ENCODE data around the gene CSRNP2.

The CSRNP2 gene

GRCh38 chr12:51076236-51076930 lies 7.0 kb downstream of the CSRNP2 start:
- H3K36me3 ChIP-seq (ENCODE audit: control insufficient read depth, insufficient read depth, low read length) = no peaks in the 10 kb centered on the region

GRCh38 chr12:51075390-51075789 lies 8.0 kb downstream of the CSRNP2 start:
- no peak for TF ChIP-seq CTCF (IDR thresholded peaks at IDR 0.05; ENCODE audit: insufficient read depth, low read length, poor library complexity, severe bottlenecking)
- H3K4me3 ChIP-seq (replicated peaks; ENCODE audit: low read depth, low read length) = no peak overlapping the region
- no peaks in the 10 kb centered on the region; the same call in 1 of the 2 replicates for H3K36me3 ChIP-seq (ENCODE audit: control insufficient read depth, insufficient read depth, low read length)
- H3K27me3 ChIP-seq (replicated peaks; ENCODE audit: control insufficient read depth, insufficient read depth, low read length) = no peaks in the 10 kb centered on the region
- no peak for DNase-seq (ENCODE audit: extremely low read depth, insufficient read length)

More at GRCh38 chr12:51076236-51076930, 7.0 kb downstream of the CSRNP2 start:
- Histone ChIP-seq H3K4me3 (replicated peaks; ENCODE audit: low read depth, low read length) (no peak overlapping the region), H3K27me3 (replicated peaks; ENCODE audit: control insufficient read depth, insufficient read depth, low read length) (no peaks in the 10 kb centered on the region)
- no peak for DNase-seq (ENCODE audit: extremely low read depth, insufficient read length)
- no peak for TF ChIP-seq CTCF (IDR thresholded peaks at IDR 0.05; ENCODE audit: insufficient read depth, low read length, poor library complexity, severe bottlenecking)

DNA sequence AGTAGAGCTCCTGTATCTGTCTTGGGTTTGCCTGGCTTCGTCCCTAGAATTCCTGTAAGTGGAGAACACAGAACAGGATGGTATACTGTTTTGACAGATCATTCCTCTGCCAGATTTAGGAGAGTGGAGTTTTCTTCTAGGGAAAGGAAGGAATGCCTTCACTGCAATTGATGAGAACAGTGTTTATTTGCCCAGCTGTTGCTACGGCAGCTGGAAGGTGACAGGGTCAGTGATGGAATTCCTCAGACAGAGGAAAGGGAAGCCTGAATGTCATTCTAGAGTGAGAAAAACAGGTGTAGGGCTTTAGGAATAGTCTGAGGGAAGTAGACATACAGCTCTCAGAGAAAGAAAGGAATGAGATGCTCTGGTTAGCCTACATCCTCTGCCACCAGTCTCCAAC lies 11.7 kb downstream of the CSRNP2 start:
- peaks cover 4% of the 10 kb centered on the region for H3K36me3 ChIP-seq (ENCODE audit: control insufficient read depth, insufficient read depth, low read length)
- TF ChIP-seq CTCF (IDR thresholded peaks at IDR 0.05; ENCODE audit: insufficient read depth, low read length, poor library complexity, severe bottlenecking) = no peak
- no peak overlapping the region for H3K4me3 ChIP-seq (replicated peaks; ENCODE audit: low read depth, low read length)
- no peak for DNase-seq (ENCODE audit: extremely low read depth, insufficient read length)
- no peaks in the 10 kb centered on the region for H3K27me3 ChIP-seq (replicated peaks; ENCODE audit: control insufficient read depth, insufficient read depth, low read length)

DNA sequence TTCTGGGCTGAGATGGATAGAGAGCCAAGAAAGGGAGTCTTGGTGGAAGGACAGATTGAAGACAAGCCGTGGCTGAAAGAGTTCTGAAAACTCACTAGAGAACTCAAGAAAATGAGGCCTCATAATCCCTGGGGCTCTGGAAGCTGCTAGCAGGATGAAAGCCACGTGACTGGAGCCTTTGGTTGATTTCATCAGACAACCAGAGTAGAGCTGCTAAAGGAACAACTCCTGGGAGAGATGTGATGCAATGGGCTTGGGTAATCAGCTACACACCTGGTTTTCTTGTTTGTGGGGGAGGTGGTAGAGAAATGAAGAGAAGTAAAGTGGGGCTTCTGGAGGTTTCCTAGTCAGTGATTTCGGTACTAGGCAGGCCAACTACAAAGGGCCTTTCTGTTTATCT lies 13.4 kb downstream of the CSRNP2 start:
- peaks cover 5% of the 10 kb centered on the region for H3K36me3 ChIP-seq (ENCODE audit: control insufficient read depth, insufficient read depth, low read length)

DNA sequence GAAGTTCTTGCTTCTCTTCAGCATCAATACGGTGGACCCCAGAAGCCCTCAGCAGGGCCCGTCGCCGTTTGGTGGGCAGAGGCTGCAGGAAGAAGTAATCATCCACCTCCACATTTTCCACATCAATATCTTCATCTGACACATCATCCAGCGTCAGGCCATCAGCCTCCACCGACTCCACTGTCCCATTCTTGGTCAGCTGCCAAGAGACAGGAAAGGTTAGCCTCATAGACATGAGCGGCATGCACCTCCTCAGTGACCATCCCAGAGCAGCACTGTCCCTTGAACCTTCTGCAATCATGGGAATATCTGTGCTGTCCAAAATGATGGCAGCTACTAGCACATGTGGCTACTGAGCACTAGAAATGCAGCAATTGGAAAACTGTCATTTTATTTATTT lies 15.6 kb downstream of the CSRNP2 start:
- no peak for TF ChIP-seq CTCF (IDR thresholded peaks at IDR 0.05; ENCODE audit: insufficient read depth, low read length, poor library complexity, severe bottlenecking)
- no peak for DNase-seq (ENCODE audit: extremely low read depth, insufficient read length)
- peaks cover 7% of the 10 kb centered on the region for H3K36me3 ChIP-seq (ENCODE audit: control insufficient read depth, insufficient read depth, low read length)
- H3K27me3 ChIP-seq (replicated peaks; ENCODE audit: control insufficient read depth, insufficient read depth, low read length) = no peaks in the 10 kb centered on the region
- H3K4me3 ChIP-seq (replicated peaks; ENCODE audit: low read depth, low read length) = no peak overlapping the region

More for the DNA sequence above, 13.4 kb downstream of the CSRNP2 start:
- H3K4me3 ChIP-seq (replicated peaks; ENCODE audit: low read depth, low read length) = no peak overlapping the region
- TF ChIP-seq CTCF (IDR thresholded peaks at IDR 0.05; ENCODE audit: insufficient read depth, low read length, poor library complexity, severe bottlenecking) = no peak
- no peak for DNase-seq (ENCODE audit: extremely low read depth, insufficient read length)
- no peaks in the 10 kb centered on the region for H3K27me3 ChIP-seq (replicated peaks; ENCODE audit: control insufficient read depth, insufficient read depth, low read length)

GRCh38 chr12:51067229-51067628 lies 16.2 kb downstream of the CSRNP2 start:
- DNase-seq (ENCODE audit: extremely low read depth, insufficient read length) = no peak
- Histone ChIP-seq H3K36me3 (ENCODE audit: control insufficient read depth, insufficient read depth, low read length) (peaks cover 9% of the 10 kb centered on the region), H3K27me3 (replicated peaks; ENCODE audit: control insufficient read depth, insufficient read depth, low read length) (no peaks in the 10 kb centered on the region), H3K4me3 (replicated peaks; ENCODE audit: low read depth, low read length) (no peak overlapping the region)
- TF ChIP-seq CTCF (IDR thresholded peaks at IDR 0.05; ENCODE audit: insufficient read depth, low read length, poor library complexity, severe bottlenecking) = no peak
